Nephron progenitor cell (in vitro differentiated cells): ENCODE measurements around the gene IQGAP2.
A peak's percentile ranks its signal among the peaks of the same experiment; 100 is the strongest.

Source experiments
- DNase-seq: peaks from one replicate; pipeline ENCODE4 v3.0.0; 2021
- H3K27ac Mint-ChIP-seq: 2 replicates; pipeline ENCODE4 v1.8.0; 2021; ENCODE audit warnings: mild to moderate bottlenecking, moderate library complexity, mixed read lengths
- H3K27me3 Mint-ChIP-seq: 2 replicates; pipeline ENCODE4 v1.8.0; 2021; ENCODE audit warnings: mild to moderate bottlenecking, low read depth, mixed read lengths; ENCODE audit not compliant: poor library complexity
- H3K36me3 Mint-ChIP-seq: 2 replicates; pipeline ENCODE4 v1.8.0; 2021; ENCODE audit warnings: low read depth, mixed read lengths
- H3K4me1 Mint-ChIP-seq: 2 replicates; pipeline ENCODE4 v1.8.0; 2021; ENCODE audit warnings: mixed read lengths
- H3K4me3 Mint-ChIP-seq: 2 replicates; pipeline ENCODE4 v1.8.0; 2021; ENCODE audit warnings: mild to moderate bottlenecking, moderate library complexity, mixed read lengths
- H3K9me3 Mint-ChIP-seq: 2 replicates; pipeline ENCODE4 v1.8.0; 2021; ENCODE audit warnings: mild to moderate bottlenecking, moderate library complexity, mixed read lengths
- TF ChIP-seq, protein P1 (sequence below): fragments of 200-600 bp; sonication (generic); IDR thresholded peaks from 2 replicates; pipeline ENCODE4 v1.5.0; 2021; ENCODE audit warnings: antibody characterized with exemption

Gene IQGAP2

GRCh38 chr5:76379855-76380254 is 23.2 kb upstream of the IQGAP2 start:
- peaks cover 58% of the 10 kb centered on the region for H3K4me1 Mint-ChIP-seq
- TF ChIP-seq, protein P1, sequence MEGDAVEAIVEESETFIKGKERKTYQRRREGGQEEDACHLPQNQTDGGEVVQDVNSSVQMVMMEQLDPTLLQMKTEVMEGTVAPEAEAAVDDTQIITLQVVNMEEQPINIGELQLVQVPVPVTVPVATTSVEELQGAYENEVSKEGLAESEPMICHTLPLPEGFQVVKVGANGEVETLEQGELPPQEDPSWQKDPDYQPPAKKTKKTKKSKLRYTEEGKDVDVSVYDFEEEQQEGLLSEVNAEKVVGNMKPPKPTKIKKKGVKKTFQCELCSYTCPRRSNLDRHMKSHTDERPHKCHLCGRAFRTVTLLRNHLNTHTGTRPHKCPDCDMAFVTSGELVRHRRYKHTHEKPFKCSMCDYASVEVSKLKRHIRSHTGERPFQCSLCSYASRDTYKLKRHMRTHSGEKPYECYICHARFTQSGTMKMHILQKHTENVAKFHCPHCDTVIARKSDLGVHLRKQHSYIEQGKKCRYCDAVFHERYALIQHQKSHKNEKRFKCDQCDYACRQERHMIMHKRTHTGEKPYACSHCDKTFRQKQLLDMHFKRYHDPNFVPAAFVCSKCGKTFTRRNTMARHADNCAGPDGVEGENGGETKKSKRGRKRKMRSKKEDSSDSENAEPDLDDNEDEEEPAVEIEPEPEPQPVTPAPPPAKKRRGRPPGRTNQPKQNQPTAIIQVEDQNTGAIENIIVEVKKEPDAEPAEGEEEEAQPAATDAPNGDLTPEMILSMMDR, result no peak
- no peak overlapping the region for H3K27ac Mint-ChIP-seq
- no peaks in the 10 kb centered on the region for H3K36me3 Mint-ChIP-seq
- no peak overlapping the region for H3K4me3 Mint-ChIP-seq
- no peak for DNase-seq
- H3K9me3 Mint-ChIP-seq, result no peaks in the 10 kb centered on the region
- peaks cover 7% of the 10 kb centered on the region for H3K27me3 Mint-ChIP-seq

- Mint-ChIP-seq H3K36me3 (no peaks in the 10 kb centered on the region), H3K4me3 (no peak overlapping the region), H3K27ac (peak overlapping the region; percentile 53), H3K27me3 (peaks cover 7% of the 10 kb centered on the region), H3K4me1 (peaks cover 65% of the 10 kb centered on the region), H3K9me3 (no peaks in the 10 kb centered on the region)
- TF ChIP-seq, protein P1, result no peak
- DNase-seq, result no peak
Observed at GRCh38 chr5:76380346-76381066, 22.6 kb upstream of the IQGAP2 start.

GRCh38 chr5:76383126-76383832 is 19.8 kb upstream of the IQGAP2 start:
- Mint-ChIP-seq H3K4me1 (peaks cover 73% of the 10 kb centered on the region), H3K36me3 (no peaks in the 10 kb centered on the region), H3K4me3 (no peak overlapping the region), H3K27ac (peak overlapping the region; percentile 60), H3K9me3 (no peaks in the 10 kb centered on the region), H3K27me3 (peaks cover 5% of the 10 kb centered on the region)
- no peak for DNase-seq
- TF ChIP-seq, protein P1, result no peak

GRCh38 chr5:76384189-76384588 is 18.9 kb upstream of the IQGAP2 start:
- peaks cover 4% of the 10 kb centered on the region for H3K27me3 Mint-ChIP-seq
- no peaks in the 10 kb centered on the region for H3K36me3 Mint-ChIP-seq
- TF ChIP-seq, protein P1, result no peak
- H3K4me1 Mint-ChIP-seq, result peaks cover 75% of the 10 kb centered on the region
- H3K27ac Mint-ChIP-seq, result peak overlapping the region; percentile 19
- no peaks in the 10 kb centered on the region for H3K9me3 Mint-ChIP-seq
- no peak for DNase-seq
- H3K4me3 Mint-ChIP-seq, result no peak overlapping the region

DNA sequence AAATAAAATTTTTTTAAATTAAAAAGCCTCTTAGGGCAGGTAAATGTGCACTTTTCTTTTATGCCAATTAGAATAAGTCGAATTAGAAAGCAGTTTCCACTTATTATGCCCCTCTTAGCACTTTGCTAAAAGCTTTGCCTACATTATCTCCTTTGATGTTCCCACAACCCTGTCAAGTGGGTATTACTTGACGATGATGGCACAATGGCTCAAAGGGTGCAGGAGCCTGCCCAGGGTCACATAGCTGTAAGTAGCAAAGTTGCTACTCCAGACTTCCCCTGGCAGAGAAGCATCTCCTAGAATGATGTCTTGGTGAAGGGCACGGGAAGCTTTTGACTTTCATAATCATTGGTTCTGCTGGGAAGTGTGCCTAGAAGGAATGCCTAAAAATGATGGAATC is 18.4 kb upstream of the IQGAP2 start:
- TF ChIP-seq, protein P1, result no peak
- Mint-ChIP-seq H3K27me3 (peaks cover 4% of the 10 kb centered on the region), H3K4me3 (no peak overlapping the region), H3K9me3 (no peaks in the 10 kb centered on the region), H3K4me1 (peaks cover 75% of the 10 kb centered on the region), H3K36me3 (no peaks in the 10 kb centered on the region), H3K27ac (no peak overlapping the region)
- DNase-seq, result no peak
